GM06990 (cell line): ENCODE results near the gene ATP11A.

Source experiments
- DNase-seq: peaks from one replicate; pipeline ENCODE4 v3.0.0-alpha.2; 2011; ENCODE audit not compliant: insufficient read length; ENCODE audit errors: extremely low read depth
- H3K27me3 ChIP-seq: replicated peaks from 2 replicates; pipeline ENCODE4 v1.6.0; 2011; ENCODE audit warnings: low read length; ENCODE audit not compliant: control insufficient read depth, insufficient read depth
- H3K36me3 ChIP-seq: 2 replicates; pipeline ENCODE4 v1.5.1; 2011; ENCODE audit warnings: low read length; ENCODE audit not compliant: control insufficient read depth, insufficient read depth
- H3K4me3 ChIP-seq: replicated peaks from 2 replicates; pipeline ENCODE4 v1.5.1; 2011; ENCODE audit warnings: low read depth, mild to moderate bottlenecking, control low read depth, low read length
- TF ChIP-seq, protein P1 (sequence below): IDR thresholded peaks from 2 replicates; pipeline ENCODE4 v1.5.1; 2011; ENCODE audit warnings: low read length, control low read depth, mild to moderate bottlenecking, inconsistent platforms; ENCODE audit not compliant: insufficient read depth, poor library complexity, severe bottlenecking

ATP11A gene

DNA sequence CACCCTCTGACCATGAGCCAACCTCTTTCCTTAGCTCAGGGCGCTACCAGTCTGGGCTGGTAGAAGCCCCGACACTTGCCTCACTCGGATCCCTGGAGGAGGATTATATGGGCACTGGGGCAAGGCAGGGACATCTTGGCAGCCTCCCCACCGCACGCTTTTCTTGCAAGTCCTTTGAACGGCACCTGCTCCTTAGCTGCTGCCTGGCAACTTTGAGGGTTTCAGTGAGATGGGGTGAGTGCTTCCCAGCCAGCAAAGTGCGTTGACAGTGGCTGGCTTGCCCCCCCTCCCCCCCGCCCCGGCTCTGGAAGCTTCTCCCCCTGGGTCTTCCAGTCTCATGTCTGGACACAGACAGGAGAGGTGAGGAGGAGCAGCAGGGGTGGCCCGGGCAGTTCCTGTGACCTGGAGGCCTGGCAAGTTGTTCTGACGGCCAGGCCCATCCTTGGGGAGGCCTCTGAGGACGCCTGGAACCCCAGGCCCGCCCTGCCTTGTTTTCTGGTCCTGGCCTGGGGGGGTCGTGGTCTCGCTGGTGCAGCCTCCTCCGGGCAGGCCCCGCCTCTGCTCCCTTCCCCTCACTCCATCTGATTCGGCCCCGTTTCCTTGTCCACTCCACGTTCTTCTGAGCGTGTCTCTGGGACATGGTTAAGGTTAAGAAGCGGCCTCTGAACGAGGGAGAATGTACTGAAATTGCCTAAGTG lies 75.2 kb downstream of the ATP11A start:
- DNase-seq = no peak
- no peaks in the 10 kb centered on the region; the same call in 1 of the 2 replicates for H3K36me3 ChIP-seq
- no peak overlapping the region for H3K4me3 ChIP-seq
- TF ChIP-seq, protein P1, sequence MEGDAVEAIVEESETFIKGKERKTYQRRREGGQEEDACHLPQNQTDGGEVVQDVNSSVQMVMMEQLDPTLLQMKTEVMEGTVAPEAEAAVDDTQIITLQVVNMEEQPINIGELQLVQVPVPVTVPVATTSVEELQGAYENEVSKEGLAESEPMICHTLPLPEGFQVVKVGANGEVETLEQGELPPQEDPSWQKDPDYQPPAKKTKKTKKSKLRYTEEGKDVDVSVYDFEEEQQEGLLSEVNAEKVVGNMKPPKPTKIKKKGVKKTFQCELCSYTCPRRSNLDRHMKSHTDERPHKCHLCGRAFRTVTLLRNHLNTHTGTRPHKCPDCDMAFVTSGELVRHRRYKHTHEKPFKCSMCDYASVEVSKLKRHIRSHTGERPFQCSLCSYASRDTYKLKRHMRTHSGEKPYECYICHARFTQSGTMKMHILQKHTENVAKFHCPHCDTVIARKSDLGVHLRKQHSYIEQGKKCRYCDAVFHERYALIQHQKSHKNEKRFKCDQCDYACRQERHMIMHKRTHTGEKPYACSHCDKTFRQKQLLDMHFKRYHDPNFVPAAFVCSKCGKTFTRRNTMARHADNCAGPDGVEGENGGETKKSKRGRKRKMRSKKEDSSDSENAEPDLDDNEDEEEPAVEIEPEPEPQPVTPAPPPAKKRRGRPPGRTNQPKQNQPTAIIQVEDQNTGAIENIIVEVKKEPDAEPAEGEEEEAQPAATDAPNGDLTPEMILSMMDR = no peak
- no peaks in the 10 kb centered on the region for H3K27me3 ChIP-seq

DNA sequence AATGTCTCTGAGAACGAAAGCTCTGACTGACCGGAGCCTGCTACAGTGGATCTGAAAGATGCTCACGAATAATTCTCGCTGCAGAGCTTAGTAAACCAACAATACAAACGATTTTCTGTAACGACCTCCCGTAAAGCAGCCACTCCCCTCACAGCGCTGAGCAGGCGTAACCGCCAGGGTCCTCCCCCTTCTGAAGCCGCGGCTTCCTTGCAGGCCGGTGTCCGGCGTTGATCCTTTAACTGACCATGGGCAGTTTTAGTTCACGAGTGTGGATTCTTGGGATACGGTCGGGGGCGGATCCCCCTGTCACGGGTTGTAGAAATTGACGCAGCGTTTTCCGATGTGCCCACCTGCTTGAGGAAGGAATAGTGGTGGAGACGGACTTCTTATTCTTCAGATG lies 75.9 kb downstream of the ATP11A start:
- H3K27me3 ChIP-seq = no peaks in the 10 kb centered on the region
- no peak for DNase-seq
- no peak overlapping the region for H3K4me3 ChIP-seq
- peaks cover 1% of the 10 kb centered on the region for H3K36me3 ChIP-seq
- TF ChIP-seq, protein P1 = no peak

DNA sequence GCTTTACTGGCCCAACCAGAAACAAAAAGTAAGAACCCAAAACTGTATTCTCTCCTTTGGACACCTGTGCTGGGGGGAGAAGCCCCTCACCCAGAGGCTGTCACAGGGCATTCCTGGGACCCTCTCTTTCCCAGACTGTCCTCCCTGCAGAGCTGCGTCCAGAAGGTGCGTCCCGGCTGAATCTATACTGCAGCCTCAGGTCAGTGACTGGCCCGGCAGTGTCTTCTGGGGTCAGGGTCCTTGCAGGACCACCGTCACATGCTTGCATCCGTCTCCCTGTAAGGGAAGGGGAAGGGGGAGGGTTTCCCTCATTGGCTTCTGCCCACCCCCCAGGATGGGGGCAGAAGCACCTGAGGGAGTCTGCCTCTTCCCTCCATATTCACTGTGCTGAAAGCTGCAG lies 76.5 kb downstream of the ATP11A start:
- no peak for DNase-seq
- TF ChIP-seq, protein P1 = no peak
- H3K36me3 ChIP-seq = peaks cover 1% of the 10 kb centered on the region
- no peaks in the 10 kb centered on the region for H3K27me3 ChIP-seq
- H3K4me3 ChIP-seq = no peak overlapping the region

DNA sequence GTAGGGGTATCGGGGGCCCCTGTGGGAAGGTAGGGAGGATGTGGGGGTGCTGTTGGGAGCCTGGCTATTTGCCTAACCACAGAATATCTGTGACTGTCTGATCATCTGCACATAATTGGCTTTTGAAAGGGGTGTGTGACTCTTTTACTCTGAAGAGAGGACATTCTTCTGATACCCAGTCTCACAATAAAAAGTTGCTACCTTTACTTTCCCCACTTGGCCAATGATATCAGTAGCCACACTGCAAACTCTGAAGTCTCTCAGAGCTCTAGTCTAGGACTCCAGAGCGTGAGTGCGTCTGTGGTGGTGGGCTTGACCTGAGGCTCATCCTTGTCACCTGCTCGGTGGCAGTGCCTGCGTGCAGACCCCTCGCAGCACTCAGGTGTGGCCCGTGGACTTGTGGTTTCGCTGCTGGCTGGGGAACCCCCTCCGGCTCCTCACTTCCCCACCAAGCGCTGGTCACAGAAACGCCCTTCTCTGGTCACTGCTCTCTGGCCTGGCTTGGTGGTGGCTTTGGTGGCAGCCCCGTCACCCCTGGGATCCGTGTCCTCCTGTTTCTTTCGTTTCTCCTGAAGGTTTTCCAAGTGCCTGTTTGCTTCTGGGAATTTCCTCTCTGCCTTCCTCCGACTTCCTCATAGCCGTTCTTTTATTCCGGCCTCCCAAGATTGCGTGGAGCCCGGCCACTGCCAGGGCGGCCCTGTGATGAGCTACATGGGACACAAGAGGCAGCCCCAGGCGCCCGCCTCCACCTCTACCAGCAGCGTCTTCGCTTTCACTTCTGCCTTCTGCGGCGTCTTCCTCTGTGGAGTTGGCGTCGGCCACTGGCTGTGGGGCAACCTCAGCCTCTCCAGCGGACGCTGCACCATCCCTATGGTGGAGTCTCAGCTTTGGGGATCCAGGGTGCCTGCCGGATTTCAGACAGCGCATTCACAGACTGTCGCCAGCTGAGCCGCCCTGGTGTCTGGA lies 78.0 kb downstream of the ATP11A start:
- no peaks in the 10 kb centered on the region for H3K27me3 ChIP-seq
- DNase-seq = peak; percentile 54
- peak overlapping the region; percentile 61 for H3K4me3 ChIP-seq
- TF ChIP-seq, protein P1 = no peak
- peaks cover 1% of the 10 kb centered on the region; the same call in 1 of the 2 replicates for H3K36me3 ChIP-seq

DNA sequence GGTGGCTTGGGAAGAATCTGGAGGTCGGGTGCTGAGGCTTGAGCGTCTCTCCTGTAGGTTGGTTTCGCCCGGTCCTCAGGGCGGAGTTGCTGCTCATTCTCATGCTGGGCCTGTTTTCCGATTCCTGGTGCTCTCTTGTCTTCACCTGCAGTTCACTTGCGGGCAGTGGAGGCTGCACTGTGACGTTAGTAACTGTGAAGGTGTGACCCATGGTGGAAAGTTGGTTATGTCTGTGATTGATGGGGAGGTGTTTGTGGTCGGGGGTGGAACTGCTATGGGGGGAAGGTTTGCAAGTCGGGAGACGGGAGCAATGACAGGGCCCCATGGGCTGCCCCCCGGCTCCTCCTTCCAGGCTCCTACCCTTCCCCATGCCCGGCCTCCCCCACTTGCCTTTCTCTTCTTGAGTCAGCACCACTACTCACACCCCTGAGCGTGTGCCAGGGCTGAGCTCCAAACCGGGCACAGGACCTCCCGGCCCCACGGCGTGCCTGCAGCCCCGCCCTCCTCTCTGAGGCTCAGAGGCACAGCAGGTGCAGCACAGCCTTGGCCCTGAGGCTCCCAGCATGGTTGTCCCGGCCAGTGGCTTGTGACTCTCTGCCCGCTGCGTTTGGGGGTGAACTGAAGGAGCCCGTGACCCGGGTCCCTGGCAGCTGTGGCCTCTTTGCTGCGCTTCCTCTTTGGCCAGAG lies 79.1 kb downstream of the ATP11A start:
- Histone ChIP-seq H3K4me3 (peak overlapping the region; percentile 61), H3K36me3 (peaks cover 1% of the 10 kb centered on the region), H3K27me3 (no peaks in the 10 kb centered on the region)
- TF ChIP-seq, protein P1 = no peak
- DNase-seq = no peak
